Thymus (tissue), 11 donors: ENCODE data around the gene CCDC57. TPM values are rescaled to one million over a fixed set of nuclear protein-coding genes. Genes with fewer than 3 reads are reported as not detected.

ENCODE experiments used
- DNase-seq, 9 donors: peaks; one replicate each; pipeline ENCODE4 v3.0.0-alpha.2; 2013; ENCODE audit warnings: low spot score in 9 of 9, low read depth in 6 of 9, missing footprints in 1 of 9
- H3K27ac ChIP-seq, 2 donors: one replicate each; pipeline ENCODE4 v1.5.1; 2013; ENCODE audit warnings: control low read depth in 1 of 2, low read depth in 1 of 2, low read length in 1 of 2, mild to moderate bottlenecking in 1 of 2, moderate library complexity in 1 of 2
- H3K27me3 ChIP-seq, 2 donors: one replicate each; pipeline ENCODE4 v1.5.1; 2013; ENCODE audit warnings: low read length in 1 of 2; ENCODE audit not compliant: control insufficient read depth in 2 of 2, insufficient read depth in 1 of 2
- H3K36me3 ChIP-seq, 2 donors: one replicate each; pipeline ENCODE4 v1.5.1; 2013; ENCODE audit warnings: low read length in 1 of 2, mild to moderate bottlenecking in 1 of 2, moderate library complexity in 1 of 2; ENCODE audit not compliant: control insufficient read depth in 2 of 2, insufficient read depth in 2 of 2
- H3K4me1 ChIP-seq, 2 donors: one replicate each; pipeline ENCODE4 v1.5.1; 2013; ENCODE audit warnings: low read length in 2 of 2; ENCODE audit not compliant: control insufficient read depth in 2 of 2, insufficient read depth in 2 of 2
- H3K4me3 ChIP-seq, 2 donors: one replicate each; pipeline ENCODE4 v1.5.1; 2013; ENCODE audit warnings: low read length in 2 of 2, control low read depth in 1 of 2, mild to moderate bottlenecking in 1 of 2
- H3K9me3 ChIP-seq, 2 donors: one replicate each; pipeline ENCODE4 v1.5.1; 2013; ENCODE audit warnings: low read length in 1 of 2, mild to moderate bottlenecking in 1 of 2; ENCODE audit not compliant: control insufficient read depth in 2 of 2, insufficient read depth in 1 of 2
- WGBS: extraction: QIAGEN DNeasy Blood & Tissue Kit; methylation state at CpG from one replicate; pipeline ENCODE4 v1.1.7; 2013; 5-methylcytosine and 5-hydroxymethylcytosine counted together
- polyA plus RNA-seq: library from polyadenylated mRNA; stranded (reverse); fragments of 200-250 nt; gene quantifications from one replicate; pipeline ENCODE4 v1.2.3, GENCODE V29; 2013
- total RNA-seq: library from RNA; stranded (reverse); fragments of 120-200 nt; gene quantifications from one replicate; pipeline ENCODE4 v1.2.4, GENCODE V29; 2013
- donor health status: healthy.

CCDC57 gene
- total and polyA plus RNA-seq, 2 donors = 39.3 to 122 TPM

DNA sequence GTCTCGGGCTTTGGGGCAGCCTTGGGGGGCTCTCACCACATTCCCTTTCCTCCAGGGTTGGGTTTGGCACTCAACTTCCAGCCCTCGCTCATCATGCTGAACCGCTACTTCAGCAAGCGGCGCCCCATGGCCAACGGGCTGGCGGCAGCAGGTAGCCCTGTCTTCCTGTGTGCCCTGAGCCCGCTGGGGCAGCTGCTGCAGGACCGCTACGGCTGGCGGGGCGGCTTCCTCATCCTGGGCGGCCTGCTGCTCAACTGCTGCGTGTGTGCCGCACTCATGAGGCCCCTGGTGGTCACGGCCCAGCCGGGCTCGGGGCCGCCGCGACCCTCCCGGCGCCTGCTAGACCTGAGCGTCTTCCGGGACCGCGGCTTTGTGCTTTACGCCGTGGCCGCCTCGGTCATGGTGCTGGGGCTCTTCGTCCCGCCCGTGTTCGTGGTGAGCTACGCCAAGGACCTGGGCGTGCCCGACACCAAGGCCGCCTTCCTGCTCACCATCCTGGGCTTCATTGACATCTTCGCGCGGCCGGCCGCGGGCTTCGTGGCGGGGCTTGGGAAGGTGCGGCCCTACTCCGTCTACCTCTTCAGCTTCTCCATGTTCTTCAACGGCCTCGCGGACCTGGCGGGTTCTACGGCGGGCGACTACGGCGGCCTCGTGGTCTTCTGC is 24.6 kb upstream of the CCDC57 start:
- H3K9me3 ChIP-seq = no peaks in the 10 kb centered on the region
- H3K27me3 ChIP-seq = peaks cover 0 to 31% of the 10 kb centered on the region in 2 donors
- WGBS = 97% methylated on average over 59 of the region's 59 CpGs
- DNase-seq = no peak
- H3K4me3 ChIP-seq = no peak overlapping the region
- H3K4me1 ChIP-seq = peaks cover 16 to 58% of the 10 kb centered on the region in 2 donors
- H3K36me3 ChIP-seq = peaks cover 16 to 34% of the 10 kb centered on the region in 2 donors
- H3K27ac ChIP-seq = no peak overlapping the region

DNA sequence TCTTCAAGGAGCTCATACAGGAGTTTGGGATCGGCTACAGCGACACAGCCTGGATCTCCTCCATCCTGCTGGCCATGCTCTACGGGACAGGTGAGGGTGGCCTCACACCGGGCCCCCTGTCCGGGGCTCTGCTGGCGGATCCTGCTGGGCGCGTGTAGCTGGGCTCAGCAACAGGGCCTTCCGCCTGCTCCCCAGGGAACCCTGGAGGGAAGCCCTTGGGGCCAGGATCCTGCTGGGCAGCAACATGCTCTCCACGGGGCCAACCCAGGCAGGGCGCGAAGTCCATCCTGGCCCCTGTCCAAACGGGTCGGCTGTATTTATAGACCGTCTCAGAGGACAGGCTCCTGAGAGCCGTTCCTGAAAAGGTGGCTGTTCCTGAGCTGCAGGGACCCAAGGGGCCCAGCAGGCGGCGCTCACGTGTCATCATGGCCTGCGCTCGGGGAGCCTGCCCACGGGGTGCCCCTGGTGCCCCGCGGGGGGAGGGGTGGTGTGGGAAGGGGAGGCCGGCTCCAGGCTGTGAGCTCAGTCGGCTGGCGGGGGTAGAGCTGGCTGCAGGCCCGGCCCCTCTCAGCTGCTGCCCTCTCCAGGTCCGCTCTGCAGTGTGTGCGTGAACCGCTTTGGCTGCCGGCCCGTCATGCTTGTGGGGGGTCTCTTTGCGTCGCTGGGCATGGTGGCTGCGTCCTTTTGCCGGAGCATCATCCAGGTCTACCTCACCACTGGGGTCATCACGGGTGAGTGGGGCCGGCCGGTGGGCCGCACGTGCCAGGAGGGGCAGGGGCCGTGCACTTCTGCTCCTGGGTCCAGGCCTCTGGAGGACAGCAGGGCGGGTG is 23.7 kb upstream of the CCDC57 start:
- peak in 5 of 9 donors; percentile 46 to 70 (median 61) for DNase-seq
- WGBS = 66% methylated on average over 44 of the region's 44 CpGs

DNA sequence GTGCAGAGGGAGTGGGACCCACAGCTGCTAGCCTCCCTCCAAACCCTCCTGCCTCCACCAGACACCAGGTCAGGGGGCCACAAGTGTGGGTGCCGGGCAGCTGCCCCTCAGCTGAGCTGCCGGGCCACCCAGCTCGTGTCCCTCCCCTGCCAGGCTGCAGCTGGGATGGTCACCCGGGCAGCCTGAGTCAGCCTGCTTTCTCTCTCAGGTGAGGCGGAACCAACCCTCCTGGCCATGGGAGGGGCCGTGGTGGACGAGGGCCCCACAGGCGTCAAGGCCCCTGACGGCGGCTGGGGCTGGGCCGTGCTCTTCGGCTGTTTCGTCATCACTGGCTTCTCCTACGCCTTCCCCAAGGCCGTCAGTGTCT is 23.1 kb upstream of the CCDC57 start:
- Histone ChIP-seq H3K4me3 (no peak overlapping the region), H3K27me3 (peaks cover 12 to 46% of the 10 kb centered on the region in 2 donors), H3K9me3 (peaks cover 0 to 2% of the 10 kb centered on the region in 2 donors), H3K27ac (no peak overlapping the region), H3K4me1 (peaks cover 20 to 55% of the 10 kb centered on the region in 2 donors), H3K36me3 (peaks cover 7 to 27% of the 10 kb centered on the region in 2 donors)
- 92% methylated on average over 15 of the region's 15 CpGs for WGBS
- DNase-seq = no peak

More for the DNA sequence above, 23.7 kb upstream of the CCDC57 start:
- Histone ChIP-seq H3K9me3 (no peaks in the 10 kb centered on the region), H3K4me1 (peaks cover 16 to 57% of the 10 kb centered on the region in 2 donors), H3K27me3 (peaks cover 6 to 40% of the 10 kb centered on the region in 2 donors), H3K4me3 (no peak overlapping the region), H3K36me3 (peaks cover 9 to 28% of the 10 kb centered on the region in 2 donors), H3K27ac (peak overlapping the region in 1 of 2 donors; percentile 10)

GRCh38 chr17:82235056-82235774 is 22.6 kb upstream of the CCDC57 start:
- peaks cover 0 to 6% of the 10 kb centered on the region in 2 donors for H3K9me3 ChIP-seq
- WGBS = 93% methylated on average over 19 of the region's 19 CpGs
- H3K4me3 ChIP-seq = no peak overlapping the region
- peaks cover 7 to 22% of the 10 kb centered on the region in 2 donors for H3K36me3 ChIP-seq
- peaks cover 18 to 51% of the 10 kb centered on the region in 2 donors for H3K27me3 ChIP-seq
- H3K4me1 ChIP-seq = peaks cover 25 to 55% of the 10 kb centered on the region in 2 donors
- H3K27ac ChIP-seq = no peak overlapping the region
- no peak for DNase-seq

GRCh38 chr17:82234211-82235055 is 21.8 kb upstream of the CCDC57 start:
- peaks cover 27 to 56% of the 10 kb centered on the region in 2 donors for H3K4me1 ChIP-seq
- H3K9me3 ChIP-seq = peaks cover 0 to 6% of the 10 kb centered on the region in 2 donors
- H3K36me3 ChIP-seq = peaks cover 2 to 14% of the 10 kb centered on the region in 2 donors
- H3K4me3 ChIP-seq = no peak overlapping the region
- no peak overlapping the region for H3K27ac ChIP-seq
- WGBS = 91% methylated on average over 26 of the region's 26 CpGs
- H3K27me3 ChIP-seq = peaks cover 25 to 59% of the 10 kb centered on the region in 2 donors
- DNase-seq = no peak

- no peak overlapping the region for H3K27ac ChIP-seq
- peaks cover 25 to 46% of the 10 kb centered on the region in 2 donors for H3K4me1 ChIP-seq
- peaks cover 0 to 4% of the 10 kb centered on the region in 2 donors for H3K36me3 ChIP-seq
- 89% methylated on average over 21 of the region's 21 CpGs for WGBS
- no peak overlapping the region for H3K4me3 ChIP-seq
- peaks cover 0 to 6% of the 10 kb centered on the region in 2 donors for H3K9me3 ChIP-seq
- peaks cover 32 to 69% of the 10 kb centered on the region in 2 donors for H3K27me3 ChIP-seq
- no peak for DNase-seq
Measured at GRCh38 chr17:82232876-82233785, 20.5 kb upstream of the CCDC57 start.

DNA sequence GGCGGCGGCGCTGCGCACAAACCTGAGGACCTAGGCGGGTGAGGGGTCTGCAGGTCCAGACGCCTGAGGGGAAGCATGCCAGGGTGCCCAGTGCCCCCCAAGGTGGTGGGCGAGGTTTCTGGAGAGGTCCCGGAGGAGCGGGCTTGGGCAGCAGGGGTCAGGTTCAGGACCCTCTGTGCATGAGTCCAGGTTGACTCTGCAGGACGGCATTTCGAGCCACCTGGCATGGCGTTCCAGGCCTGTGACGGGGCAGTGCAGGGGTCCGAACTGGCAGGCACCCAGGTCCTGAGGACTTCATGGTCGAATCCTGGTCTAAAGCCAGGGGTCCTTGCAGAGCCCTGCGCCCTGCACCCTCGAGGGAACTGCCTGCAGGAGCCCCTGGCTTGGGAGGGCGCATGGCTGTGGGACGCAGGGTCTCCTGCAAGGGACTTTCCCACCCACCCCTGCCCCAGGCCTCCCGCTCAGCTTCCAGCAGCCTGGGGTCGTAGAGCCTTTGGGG is 19.7 kb upstream of the CCDC57 start:
- no peak overlapping the region for H3K27ac ChIP-seq
- peaks cover 0 to 6% of the 10 kb centered on the region in 2 donors for H3K9me3 ChIP-seq
- peaks cover 32 to 76% of the 10 kb centered on the region in 2 donors for H3K27me3 ChIP-seq
- DNase-seq = no peak
- H3K4me3 ChIP-seq = no peak overlapping the region
- WGBS = 89% methylated on average over 21 of the region's 21 CpGs
- H3K36me3 ChIP-seq = no peaks in the 10 kb centered on the region
- peaks cover 30 to 48% of the 10 kb centered on the region in 2 donors for H3K4me1 ChIP-seq
